SK-N-SH treated with all-trans-retinoic acid at 6 μM for 48 hours (cell line): Measurements from ENCODE around the gene VEGFB.

Experiments
- POU6F1 ChIP-seq: fragments of 250-450 bp; sonication (Bioruptor Pico); IDR thresholded peaks from 2 replicates; pipeline ENCODE4 v1.8.0; 2021; ENCODE audit warnings: low read depth, mild to moderate bottlenecking, moderate library complexity, borderline replicate concordance
- TSHZ2 ChIP-seq: fragments of 250-450 bp; sonication (Bioruptor Pico); IDR thresholded peaks from 2 replicates; pipeline ENCODE4 v1.5.0; 2020; ENCODE audit warnings: mild to moderate bottlenecking, moderate library complexity
- ZFP30 ChIP-seq: fragments of 450-650 bp; formaldehyde crosslinking; IDR thresholded peaks from 2 replicates; pipeline ENCODE4 v1.5.0; 2022; ENCODE audit warnings: mild to moderate bottlenecking, moderate library complexity

DNA sequence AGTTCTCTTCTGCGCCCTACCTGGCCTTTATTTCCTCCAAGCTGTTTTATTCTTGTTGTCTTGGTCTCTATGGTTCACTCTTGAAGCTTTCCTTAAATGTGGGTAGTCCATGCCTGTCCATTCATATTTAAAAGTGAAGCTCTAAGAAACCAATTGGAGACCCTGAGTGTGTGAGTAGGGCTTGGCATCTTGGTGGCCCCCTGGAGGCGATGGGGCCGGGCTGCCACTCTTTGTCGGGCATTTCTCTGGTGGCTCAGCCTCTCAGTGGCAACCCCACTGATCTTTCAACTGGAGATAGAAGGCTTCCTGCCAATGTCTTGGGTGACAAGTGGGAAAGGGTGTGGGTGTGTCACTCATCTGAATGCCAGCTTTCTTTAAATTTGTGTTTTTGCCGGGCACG, 17.5 kb upstream of the VEGFB start:
- TF ChIP-seq TSHZ2 (no peak), POU6F1 (no peak), ZFP30 (CRISPR knock-in tag) (no peak)
